GM18507 (cell line): Measurements from ENCODE around the gene SORBS1.

ENCODE experiments used
- DNase-seq: peaks from one replicate; pipeline ENCODE4 v3.0.0; 2011; ENCODE audit warnings: low read depth; ENCODE audit not compliant: insufficient read length; ENCODE audit errors: extremely low spot score
- FAIRE-seq: peaks from 2 replicates; lab custom pipeline; 2011; peaks lifted over from hg19 to GRCh38; lab: Jason Lieb, UNC

SORBS1 gene

DNA sequence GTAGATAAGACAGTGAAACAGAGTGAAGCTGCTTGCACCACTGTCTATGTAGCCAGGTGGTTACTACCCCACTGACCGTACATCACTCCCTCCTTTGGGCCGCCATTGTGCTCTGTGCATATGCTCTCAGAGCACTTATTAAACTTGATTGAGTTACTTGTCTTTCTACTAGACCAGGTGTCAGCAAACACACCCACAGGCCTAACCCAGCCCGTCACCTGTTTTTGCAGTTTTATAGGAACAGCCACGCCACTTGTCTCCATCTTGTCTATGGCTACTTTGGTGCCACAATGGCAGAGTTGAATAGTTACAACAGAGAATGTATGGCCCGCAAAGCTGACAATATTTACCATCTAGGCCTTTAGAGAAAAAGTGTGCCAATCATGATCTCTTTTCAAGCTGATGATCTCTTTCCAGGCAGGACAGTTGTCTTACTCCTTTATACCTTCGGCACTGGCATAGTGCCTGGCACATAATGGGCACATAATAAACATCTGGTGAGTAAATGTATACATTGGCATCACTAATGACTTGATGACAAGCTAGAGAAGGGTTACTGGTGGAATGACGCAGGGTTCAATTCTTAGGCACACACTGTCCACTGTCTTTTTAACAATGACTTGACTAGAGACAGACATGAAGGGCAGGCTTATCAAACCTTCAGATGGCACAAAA is 36.7 kb downstream of the SORBS1 start:
- DNase-seq (no peak), FAIRE-seq (no peak)

DNA sequence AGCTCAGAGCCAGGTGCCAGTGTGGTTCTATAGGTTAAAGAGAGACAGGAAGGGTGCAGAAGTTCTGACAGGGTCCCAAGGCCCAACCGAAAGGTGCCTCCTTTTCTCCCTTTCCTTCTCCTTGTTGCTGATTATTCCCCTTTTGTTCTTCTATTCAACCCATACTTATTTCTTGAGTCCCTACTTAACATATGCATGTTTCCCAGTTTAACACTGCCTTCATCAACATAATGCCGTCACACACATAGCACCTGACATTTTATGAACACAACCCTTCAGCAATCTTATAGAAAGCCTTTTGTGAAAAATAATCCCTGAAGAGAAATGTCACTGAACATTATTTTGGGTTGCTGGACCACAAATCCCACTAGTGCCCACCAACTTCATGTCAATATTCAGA is 39.1 kb downstream of the SORBS1 start:
- FAIRE-seq (no peak), DNase-seq (no peak)

- no peak for FAIRE-seq
Observed at GRCh38 chr10:95520617-95521016, 40.6 kb downstream of the SORBS1 start.

DNA sequence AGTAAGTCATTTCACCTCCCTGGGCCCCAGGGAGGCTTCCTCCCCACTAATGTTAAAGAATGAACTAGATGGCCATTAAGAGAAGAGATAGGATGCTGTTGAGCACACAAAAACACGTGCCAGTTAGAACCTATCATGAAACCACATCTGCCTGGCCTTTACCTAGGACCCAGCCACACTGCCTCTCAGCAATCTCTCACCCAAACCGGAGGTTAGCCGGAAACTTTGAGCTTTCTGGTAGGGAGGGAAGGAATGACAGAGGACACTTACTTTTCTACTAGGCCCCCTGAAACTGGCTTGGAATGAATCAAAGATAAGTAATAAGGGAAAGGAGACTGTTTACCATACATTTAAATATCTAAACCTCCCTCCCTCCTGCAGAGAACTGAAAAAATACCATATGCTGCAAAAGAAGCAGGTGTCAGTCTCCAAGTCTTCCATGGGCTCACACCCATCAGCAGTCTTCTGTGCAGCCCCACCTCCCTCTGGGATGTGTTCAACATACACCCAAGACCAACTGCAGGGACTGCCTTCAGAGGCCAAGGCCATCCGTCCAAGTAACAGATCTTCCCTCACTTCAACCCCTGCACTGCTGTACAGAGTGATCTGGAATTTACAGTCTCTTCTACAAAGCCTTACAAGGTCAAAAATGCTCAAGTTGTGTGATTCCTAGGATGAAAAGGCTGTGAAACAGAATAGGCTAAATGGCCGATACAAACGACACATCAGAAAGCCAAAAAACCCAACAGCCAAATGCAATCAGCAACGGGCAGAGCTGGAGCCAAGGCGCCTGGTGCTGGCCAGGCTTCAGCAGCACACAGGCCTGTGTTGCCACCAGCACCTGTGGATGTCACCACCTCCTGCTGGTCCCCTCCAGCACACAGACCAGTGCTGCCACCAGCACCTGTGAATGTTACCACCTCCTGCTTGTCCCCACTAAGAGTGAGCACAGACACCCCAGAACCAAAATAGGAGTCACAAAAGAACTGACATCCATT is 42.4 kb downstream of the SORBS1 start:
- DNase-seq (no peak), FAIRE-seq (no peak)

More at GRCh38 chr10:95520617-95521016, 40.6 kb downstream of the SORBS1 start:
- no peak for DNase-seq

- DNase-seq (no peak), FAIRE-seq (no peak)
Observed at GRCh38 chr10:95517536-95518454, 43.4 kb downstream of the SORBS1 start.

DNA sequence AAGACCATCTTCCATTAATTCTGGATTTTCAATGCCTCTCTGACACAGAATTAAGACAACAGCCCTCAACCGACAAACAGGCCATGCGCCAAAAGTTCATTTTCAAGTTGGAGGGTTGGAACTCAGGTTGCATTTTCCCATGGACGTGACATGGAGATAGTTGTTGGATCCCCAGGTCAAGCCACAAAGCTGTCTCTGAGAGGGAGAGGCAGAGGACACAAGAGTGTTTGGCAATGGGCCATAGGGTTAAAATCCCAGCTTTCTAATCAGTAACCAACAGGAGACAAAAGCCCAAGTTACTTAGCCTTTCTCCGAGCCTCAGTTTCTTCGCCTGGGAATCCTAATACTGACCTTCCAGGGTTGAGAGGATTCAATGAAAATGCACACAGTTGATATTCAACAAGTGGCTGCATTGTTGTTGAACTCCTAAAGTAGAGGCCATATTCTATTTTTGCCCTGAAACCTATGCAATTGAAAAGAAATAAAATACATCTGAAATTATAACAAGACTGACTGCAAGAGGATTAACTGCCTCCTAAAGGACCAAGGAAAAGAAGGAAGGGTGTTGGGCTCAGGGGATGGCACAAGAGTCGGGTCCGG is 44.3 kb downstream of the SORBS1 start:
- DNase-seq (no peak), FAIRE-seq (no peak)

- no peak for DNase-seq
- FAIRE-seq: no peak
Observed at GRCh38 chr10:95513941-95514392, 47.2 kb downstream of the SORBS1 start.

DNA sequence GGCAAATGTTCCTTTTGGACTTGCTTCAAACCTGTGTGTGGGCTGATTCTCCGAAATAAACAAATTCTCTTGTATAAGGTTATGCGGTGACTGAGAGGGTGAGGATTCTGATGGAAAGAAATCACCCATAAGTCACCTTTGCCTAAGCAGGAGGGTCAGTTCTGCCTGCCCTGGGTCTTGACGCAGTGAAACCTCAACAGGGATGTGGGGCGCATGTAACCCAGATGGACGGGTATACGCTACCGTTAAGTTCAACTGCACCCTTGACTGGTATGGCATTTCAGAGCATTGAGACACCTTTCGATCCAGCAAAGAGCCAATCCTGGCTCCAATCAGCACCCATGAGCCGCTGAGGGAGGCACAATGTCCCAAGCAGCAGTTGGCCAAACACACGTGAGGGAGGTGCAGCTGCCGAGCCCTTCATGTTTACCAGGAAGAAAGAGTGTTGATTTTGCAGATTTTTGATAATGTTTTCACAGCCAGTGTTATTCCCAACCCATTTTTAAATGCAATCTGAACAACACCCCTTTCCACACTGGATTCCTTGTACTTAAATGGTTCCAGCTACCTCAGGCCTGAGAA is 48.1 kb downstream of the SORBS1 start:
- DNase-seq: no peak
- no peak for FAIRE-seq

DNA sequence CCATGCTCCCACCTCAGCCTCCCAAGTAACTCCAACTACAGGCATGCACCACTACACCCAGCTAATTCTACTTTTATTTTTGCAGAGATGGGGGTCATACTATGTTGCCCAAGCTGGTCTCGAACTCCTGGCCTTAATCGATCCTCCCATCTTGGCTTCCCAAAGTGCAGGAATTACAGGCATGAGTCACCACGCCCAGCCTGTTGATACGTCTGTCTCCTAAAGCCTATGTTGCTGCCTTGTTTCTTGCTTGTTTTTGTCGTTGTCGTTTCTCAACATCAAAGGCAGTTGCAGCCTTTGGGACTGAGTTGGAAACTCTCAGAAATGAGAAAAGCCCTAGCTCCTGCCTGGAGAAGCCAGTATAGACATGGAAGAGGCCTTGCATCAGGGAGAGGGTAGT is 49.9 kb downstream of the SORBS1 start:
- FAIRE-seq (no peak), DNase-seq (no peak)

GRCh38 chr10:95509251-95509650 is 51.9 kb downstream of the SORBS1 start:
- FAIRE-seq (no peak), DNase-seq (no peak)

- no peak for FAIRE-seq
Observed at GRCh38 chr10:95508730-95509129, 52.4 kb downstream of the SORBS1 start.

GRCh38 chr10:95506056-95506737 is 55.0 kb downstream of the SORBS1 start:
- DNase-seq (no peak), FAIRE-seq (no peak)

More at GRCh38 chr10:95508730-95509129, 52.4 kb downstream of the SORBS1 start:
- DNase-seq: no peak

DNA sequence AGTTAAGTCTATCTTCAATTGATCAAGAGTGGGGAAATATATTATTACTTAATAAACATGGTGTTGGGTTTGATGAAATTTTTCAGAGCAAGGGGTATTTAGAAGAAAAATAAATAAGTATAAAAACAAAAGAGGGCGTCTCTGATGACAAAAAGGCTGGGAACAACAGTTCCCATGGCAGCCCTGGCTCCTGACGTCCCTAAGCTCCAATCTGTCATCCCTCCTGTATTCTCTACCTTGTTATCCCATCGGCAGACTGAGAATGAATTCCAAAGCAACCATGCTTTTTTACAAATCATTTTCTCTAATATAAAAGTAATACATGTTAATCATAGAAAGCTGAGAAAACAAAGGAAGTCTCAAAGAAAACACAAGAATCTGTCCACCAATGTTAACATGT is 55.5 kb downstream of the SORBS1 start:
- no peak for FAIRE-seq
- DNase-seq: no peak

DNA sequence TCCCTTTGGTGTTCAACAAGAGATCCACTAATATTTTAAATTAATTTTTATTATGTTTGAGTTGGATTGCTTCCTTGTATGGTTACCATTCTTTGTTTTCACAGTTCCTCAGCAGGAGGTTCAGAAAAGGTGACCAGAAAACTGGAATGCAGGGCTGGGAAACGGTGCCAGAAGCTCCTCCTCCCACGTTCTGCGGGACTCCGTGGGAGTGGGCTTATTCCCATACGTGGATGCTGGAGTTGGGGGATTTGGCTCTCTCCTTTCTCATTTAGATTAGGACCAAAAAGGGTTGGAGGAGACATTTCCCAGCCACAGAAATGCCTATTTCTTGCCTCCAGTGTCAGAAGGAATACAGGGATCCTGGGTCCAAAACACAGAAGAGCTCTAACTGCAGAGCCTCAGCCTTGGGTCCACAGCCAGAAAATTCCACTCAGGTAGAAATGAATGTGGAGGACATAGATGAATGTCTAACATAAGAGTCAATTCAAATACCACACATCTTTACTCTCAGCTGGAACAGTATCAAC is 56.0 kb downstream of the SORBS1 start:
- DNase-seq: no peak
- no peak for FAIRE-seq

DNA sequence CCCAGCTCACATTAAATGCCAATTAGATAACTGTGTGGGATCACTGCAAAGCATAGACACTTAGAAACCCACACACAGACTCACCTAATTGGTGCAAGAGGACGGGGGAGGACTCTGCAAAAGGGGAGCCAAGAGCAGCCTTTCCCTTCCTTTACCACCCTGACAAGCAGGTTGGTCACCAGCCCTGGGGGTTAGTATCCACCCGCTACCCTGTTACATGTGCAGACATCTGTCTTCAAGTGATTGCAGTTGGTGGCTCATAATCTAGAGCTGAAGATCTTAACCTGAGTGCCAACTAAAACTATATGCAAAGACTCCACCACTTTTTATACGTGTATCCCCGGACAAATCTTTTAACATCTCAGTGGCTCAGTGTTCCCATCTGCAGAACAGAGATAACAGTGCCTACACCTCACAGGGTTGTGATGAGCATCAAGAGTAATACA is 56.9 kb downstream of the SORBS1 start:
- DNase-seq: no peak
- FAIRE-seq: no peak

DNA sequence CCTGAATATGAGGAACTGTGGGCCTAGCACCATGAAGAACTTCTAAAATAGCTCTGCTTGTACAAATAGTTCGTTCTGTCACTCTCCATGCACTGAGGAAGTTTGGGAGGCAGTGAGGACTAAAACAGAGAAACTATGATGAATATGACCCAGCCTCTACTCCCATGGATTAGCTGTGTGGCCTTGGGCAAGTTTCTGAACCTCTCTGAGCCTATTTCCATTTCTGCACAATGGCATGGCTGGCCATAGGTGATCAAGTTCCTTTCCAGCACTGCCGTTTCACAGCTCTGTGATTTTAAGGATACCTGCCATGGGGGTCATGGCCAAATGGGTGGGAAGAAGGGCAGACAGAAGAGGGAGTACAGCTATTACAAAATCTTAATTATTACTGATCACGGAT is 57.6 kb downstream of the SORBS1 start:
- no peak for FAIRE-seq

GRCh38 chr10:95503001-95503400 is 58.2 kb downstream of the SORBS1 start:
- FAIRE-seq (no peak), DNase-seq (no peak)

More for the DNA sequence above, 57.6 kb downstream of the SORBS1 start:
- DNase-seq: no peak

DNA sequence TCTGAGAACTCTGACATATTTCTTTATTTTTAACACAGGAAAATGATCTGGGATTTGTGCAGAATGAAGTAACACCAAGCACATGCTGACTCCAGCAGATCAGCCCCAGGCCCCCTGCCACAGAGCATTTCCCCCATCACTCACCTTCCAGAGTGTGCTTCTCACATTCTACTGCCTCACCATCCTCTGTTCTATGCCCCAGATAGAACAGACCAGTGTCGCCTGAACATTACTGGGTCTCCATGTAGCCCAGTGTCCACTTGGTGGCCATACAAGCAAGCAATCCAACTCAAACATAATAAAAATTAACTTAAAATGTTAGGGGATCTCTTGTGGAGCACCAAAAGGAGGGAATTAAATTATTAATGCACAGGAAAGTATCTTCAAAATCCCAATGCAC is 58.8 kb downstream of the SORBS1 start:
- DNase-seq (no peak), FAIRE-seq (no peak)
